RWPE2 (cell line): ENCODE data around the gene AGPS.

ENCODE experiments used
- ATAC-seq: fragments of 200-7000 bp; cut with Tn5 transposase; 3 replicates; pipeline ENCODE4 v1.9.1; 2021; ENCODE audit warnings: low read depth
- DNase-seq: peaks from one replicate; pipeline ENCODE4 v3.0.0-alpha.2; 2020; ENCODE audit warnings: low spot score
- H3K27ac ChIP-seq: fragments of 450-650 bp; 2 replicates; pipeline ENCODE4 v1.5.1; 2017; ENCODE audit warnings: mild to moderate bottlenecking; ENCODE audit not compliant: poor library complexity, severe bottlenecking
- H3K27me3 ChIP-seq: fragments of 250-450 bp; sonication (Bioruptor Pico); 2 replicates; pipeline ENCODE4 v1.5.1; 2021; ENCODE audit warnings: mild to moderate bottlenecking, moderate library complexity; ENCODE audit not compliant: insufficient read depth, poor library complexity, severe bottlenecking
- H3K36me3 ChIP-seq: fragments of 250-450 bp; sonication (Bioruptor Pico); 2 replicates; pipeline ENCODE4 v1.5.1; 2020; ENCODE audit warnings: low read depth, mild to moderate bottlenecking, moderate library complexity
- H3K4me1 ChIP-seq: fragments of 250-450 bp; sonication (Bioruptor Pico); 2 replicates; pipeline ENCODE4 v1.5.1; 2021; ENCODE audit warnings: mild to moderate bottlenecking, moderate library complexity; ENCODE audit not compliant: insufficient read depth, poor library complexity, severe bottlenecking
- H3K4me3 ChIP-seq: fragments of 250-450 bp; sonication (Bioruptor Pico); 2 replicates; pipeline ENCODE4 v1.5.1; 2021; ENCODE audit warnings: mild to moderate bottlenecking, moderate library complexity; ENCODE audit not compliant: severe bottlenecking
- H3K9me3 ChIP-seq: fragments of 250-450 bp; sonication (Bioruptor Pico); 2 replicates; pipeline ENCODE4 v1.5.1; 2021; ENCODE audit warnings: mild to moderate bottlenecking, moderate library complexity; ENCODE audit not compliant: severe bottlenecking
- CTCF ChIP-seq: fragments of 450-650 bp; IDR thresholded peaks from one replicate; pipeline ENCODE4 v1.5.1; 2017; ENCODE audit warnings: mild to moderate bottlenecking, moderate library complexity; ENCODE audit not compliant: poor library complexity, severe bottlenecking

The AGPS gene

DNA sequence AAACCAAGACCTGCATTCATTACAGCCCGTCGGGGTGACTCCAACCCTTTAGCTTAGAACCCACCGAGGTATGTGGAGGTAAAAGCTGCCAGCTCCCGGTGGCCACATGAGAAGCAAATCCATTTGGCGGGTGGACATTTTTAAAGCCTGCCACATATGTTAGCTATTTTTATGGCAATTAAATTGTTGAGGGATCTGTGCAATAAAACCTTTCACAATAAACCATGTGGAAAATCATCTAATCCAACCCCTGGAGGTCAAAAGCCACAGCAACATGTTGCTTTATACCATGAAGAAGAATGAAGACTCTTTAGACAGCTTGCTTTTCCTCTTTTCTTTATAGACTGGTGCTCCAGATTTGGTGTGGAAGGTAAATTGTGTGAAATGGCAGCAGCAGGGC lies 176.3 kb downstream of the AGPS start:
- Histone ChIP-seq H3K27ac (no peak overlapping the region), H3K9me3 (no peaks in the 10 kb centered on the region), H3K4me3 (no peak overlapping the region), H3K4me1 (no peaks in the 10 kb centered on the region), H3K36me3 (no peaks in the 10 kb centered on the region), H3K27me3 (no peaks in the 10 kb centered on the region)
- no peak for TF ChIP-seq CTCF
- ATAC-seq: no peak
- DNase-seq: no peak

GRCh38 chr2:177572236-177572671 lies 179.7 kb downstream of the AGPS start:
- no peaks in the 10 kb centered on the region for H3K4me1 ChIP-seq
- H3K27ac ChIP-seq: no peak overlapping the region
- no peaks in the 10 kb centered on the region for H3K36me3 ChIP-seq
- no peaks in the 10 kb centered on the region for H3K9me3 ChIP-seq
- DNase-seq (no peak), ATAC-seq (0 out of 3 replicates have a peak, but pooled peaks have one; percentile 46)
- no peak for TF ChIP-seq CTCF
- no peak overlapping the region for H3K4me3 ChIP-seq
- H3K27me3 ChIP-seq: no peaks in the 10 kb centered on the region

- TF ChIP-seq CTCF: no peak
- no peak overlapping the region for H3K4me3 ChIP-seq
- no peaks in the 10 kb centered on the region for H3K9me3 ChIP-seq
- peak; percentile 45; the same call in 1 of the 3 replicates for ATAC-seq
- H3K27ac ChIP-seq: no peak overlapping the region
- H3K4me1 ChIP-seq: no peaks in the 10 kb centered on the region
- H3K27me3 ChIP-seq: no peaks in the 10 kb centered on the region
- DNase-seq: no peak
- no peaks in the 10 kb centered on the region for H3K36me3 ChIP-seq
These were observed 180.5 kb downstream of the AGPS start for GRCh38 chr2:177573120-177573519.

- TF ChIP-seq CTCF: no peak
- DNase-seq: no peak
- no peak for ATAC-seq
- H3K4me3 ChIP-seq: no peak overlapping the region
- H3K27ac ChIP-seq: no peak overlapping the region
- no peaks in the 10 kb centered on the region for H3K9me3 ChIP-seq
- no peaks in the 10 kb centered on the region for H3K4me1 ChIP-seq
- H3K36me3 ChIP-seq: no peaks in the 10 kb centered on the region
- H3K27me3 ChIP-seq: no peaks in the 10 kb centered on the region
These were observed 181.8 kb downstream of the AGPS start for GRCh38 chr2:177574356-177574755.

DNA sequence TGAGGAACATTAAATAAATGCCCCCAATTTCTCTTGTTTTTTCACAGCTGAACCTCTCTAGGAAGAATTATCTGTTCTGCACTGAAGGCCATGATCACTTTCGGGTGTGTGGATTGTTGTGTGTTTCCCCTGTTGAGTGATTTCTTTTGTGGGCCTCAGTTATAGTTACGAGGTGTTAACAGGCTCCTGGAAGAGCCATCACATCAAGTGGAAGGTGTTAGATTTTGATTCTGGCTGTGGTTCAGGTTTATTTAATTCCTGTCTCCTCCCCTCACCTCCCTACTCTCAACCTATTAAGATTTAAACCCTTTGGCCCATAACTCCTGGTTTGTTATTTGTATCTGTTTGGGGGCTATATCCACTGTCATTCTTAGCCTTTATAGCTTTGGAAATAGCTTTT lies 182.8 kb downstream of the AGPS start:
- TF ChIP-seq CTCF: no peak
- no peak overlapping the region for H3K27ac ChIP-seq
- no peaks in the 10 kb centered on the region for H3K9me3 ChIP-seq
- DNase-seq: no peak
- H3K27me3 ChIP-seq: no peaks in the 10 kb centered on the region
- H3K36me3 ChIP-seq: no peaks in the 10 kb centered on the region
- H3K4me3 ChIP-seq: no peak overlapping the region
- no peaks in the 10 kb centered on the region for H3K4me1 ChIP-seq
- ATAC-seq: no peak
